Activated CD4-positive, alpha-beta T cell treated with anti-CD3 and anti-CD28 coated beads, Interleukin-2, Interleukin-4, amounts not matched to agents 100 ng/mL and 50 ng/mL, durations not matched to agents 16 hours and 8 hours (primary cell): ENCODE data around the gene IL17RD.

Source experiments
- DNase-seq: peaks from one replicate; pipeline ENCODE4 v3.0.0-alpha.2; 2020; ENCODE audit warnings: low spot score

Gene IL17RD

GRCh38 chr3:57065588-57065987, 99.6 kb downstream of the IL17RD start:
- DNase-seq: no peak

GRCh38 chr3:57064572-57064971, 100.6 kb downstream of the IL17RD start:
- DNase-seq: no peak

GRCh38 chr3:57064001-57064400, 101.2 kb downstream of the IL17RD start:
- DNase-seq: no peak

- no peak for DNase-seq
These were observed 102.1 kb downstream of the IL17RD start for GRCh38 chr3:57063032-57063431.

DNA sequence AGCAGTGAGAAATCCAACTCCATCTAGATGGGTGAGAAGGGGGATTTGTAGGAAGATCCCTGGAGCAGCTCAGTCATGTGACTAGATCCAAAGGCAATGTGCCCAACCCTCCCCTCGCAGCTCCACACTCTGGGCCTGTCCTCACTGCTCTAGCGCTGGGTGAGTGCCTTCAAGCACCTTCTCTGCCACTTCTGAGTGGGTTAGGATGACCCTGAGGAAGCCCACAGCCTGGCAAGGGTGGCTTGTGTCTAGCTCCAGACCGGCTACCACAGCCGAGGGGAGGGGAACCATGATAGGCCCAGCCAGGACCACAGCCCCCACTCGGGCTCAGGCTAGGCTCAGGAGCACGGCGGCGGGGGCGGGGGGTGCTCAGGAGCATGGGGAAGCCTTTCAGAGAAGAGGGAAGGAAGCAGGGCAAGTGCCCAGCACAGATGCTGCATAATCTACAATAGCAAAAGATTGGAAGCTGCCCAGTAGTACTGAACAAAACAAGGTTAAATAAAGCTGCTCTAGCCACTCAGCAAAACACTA, 103.0 kb downstream of the IL17RD start:
- no peak for DNase-seq

GRCh38 chr3:57061556-57061955, 103.6 kb downstream of the IL17RD start:
- no peak for DNase-seq

DNA sequence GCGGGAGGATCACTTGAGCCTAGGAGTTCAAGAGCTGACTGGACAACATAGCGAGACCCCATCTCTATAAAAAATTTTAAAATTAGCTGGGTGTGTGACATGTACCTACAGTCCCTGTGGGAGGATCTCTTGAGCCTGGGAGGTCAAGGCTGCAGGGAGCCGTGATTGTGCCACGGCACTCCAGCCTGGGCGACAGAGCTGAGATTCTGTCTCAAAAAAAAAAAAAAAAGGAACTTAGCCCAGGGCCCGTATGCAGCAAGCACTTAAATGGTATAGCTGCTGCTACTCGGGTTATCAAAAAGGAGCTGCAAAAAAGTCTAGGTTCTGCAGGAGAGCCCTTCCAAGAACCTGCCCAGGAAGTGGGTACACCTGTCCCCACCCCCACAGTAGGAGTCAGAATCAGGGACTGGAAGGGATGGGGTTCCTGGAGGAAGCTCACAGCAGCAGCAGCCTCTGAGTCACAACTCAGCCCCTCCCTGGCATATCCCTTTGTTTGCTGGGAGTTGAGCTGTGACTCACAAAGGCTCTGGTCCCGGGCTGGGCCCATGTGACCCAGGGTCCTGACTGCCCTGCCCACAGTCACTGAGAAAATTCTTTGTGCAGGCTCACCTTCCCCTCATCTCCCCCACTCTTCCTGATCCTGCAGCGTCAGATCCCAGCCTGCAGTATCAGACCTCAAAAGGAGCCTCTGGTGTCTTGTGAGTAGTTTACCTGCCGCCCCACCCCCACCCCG, 104.9 kb downstream of the IL17RD start, which contains the start of gene SPATA12:
Gene SPATA12 (plus strand): TSS at position 576 of the 733 bp plus-strand sequence. CDS start 13,031 bp downstream, outside the sequence.
- DNase-seq: no peak

DNA sequence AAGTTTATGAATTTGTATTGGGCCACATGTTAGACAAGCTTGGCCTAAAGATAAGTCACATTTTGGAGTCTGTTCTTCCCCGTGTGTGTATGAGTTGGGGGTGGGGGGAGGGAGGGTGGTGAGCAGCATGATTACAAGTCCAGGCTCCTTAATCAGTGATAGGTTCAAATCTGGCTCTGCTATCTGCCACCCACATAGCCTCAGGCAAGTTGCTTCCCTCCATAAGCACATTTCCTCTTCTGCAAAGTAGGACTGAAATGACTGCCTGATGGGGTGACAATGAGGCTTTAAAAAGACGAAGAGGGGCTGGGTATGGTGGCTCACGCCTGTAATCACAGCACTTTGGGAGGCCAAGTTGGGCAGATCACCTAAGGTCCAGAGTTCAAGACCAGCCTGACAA, 105.7 kb downstream of the IL17RD start:
- no peak for DNase-seq

- DNase-seq: no peak
These were observed 107.8 kb downstream of the IL17RD start for GRCh38 chr3:57057351-57057750.

DNA sequence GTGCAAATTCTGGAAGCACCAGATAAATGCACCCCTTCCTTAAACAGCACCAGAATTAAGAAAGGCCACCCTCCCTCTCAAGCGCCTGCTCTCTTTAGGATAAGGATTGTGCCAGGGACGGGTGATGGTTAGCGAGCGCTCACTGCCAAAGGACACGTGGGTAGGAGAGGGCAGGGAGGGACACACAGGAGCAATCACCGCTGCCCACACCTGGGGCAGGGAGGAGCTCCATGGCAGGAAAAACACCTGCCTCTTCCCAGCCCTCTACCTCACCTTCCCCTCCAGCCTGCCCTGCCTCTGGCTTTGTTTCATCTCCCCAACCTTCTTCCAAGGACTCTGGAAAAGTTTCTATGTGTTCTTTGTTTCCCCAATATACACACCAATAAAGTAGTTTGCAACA, 112.0 kb downstream of the IL17RD start:
- no peak for DNase-seq

DNA sequence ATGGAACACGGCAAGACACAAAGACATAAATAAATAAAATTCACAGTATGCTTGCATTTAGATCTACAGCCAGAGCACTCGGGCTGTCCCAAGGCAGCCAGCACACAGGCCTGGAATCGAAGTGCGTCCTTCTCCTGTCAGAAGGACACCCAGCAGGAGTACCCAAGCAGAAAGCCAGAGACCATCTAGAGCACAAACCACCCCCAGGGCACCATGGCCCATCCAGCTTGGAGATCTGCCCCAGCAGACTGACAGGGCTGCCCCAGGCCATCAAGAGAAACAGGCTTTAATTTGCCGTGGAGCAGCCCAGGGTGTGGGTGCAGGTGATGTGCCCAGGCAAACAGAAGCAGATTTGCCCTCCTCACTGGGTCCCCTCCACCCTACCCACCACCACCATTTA, 112.5 kb downstream of the IL17RD start:
- DNase-seq: no peak

DNA sequence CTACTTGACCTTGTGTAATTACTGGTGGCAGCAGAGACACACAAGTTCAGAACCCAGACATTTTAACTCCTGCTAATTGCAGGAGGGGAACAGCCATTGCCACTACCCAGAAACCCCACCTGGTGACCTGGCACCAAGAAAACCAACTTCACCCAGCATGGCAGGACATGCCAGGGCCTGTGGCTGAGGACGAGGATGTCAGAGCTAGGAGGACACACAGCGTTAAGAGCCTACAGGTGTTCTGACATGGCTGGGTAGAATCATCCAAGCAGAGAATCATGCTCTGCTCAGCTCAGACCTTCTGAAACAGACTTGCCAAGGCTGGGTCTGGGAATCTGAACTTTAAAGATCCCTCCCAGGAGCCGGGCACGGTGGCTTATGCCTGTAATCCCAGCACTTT, 116.4 kb downstream of the IL17RD start:
- no peak for DNase-seq

- no peak for DNase-seq
These were observed 117.0 kb downstream of the IL17RD start for GRCh38 chr3:57048052-57048671.

DNA sequence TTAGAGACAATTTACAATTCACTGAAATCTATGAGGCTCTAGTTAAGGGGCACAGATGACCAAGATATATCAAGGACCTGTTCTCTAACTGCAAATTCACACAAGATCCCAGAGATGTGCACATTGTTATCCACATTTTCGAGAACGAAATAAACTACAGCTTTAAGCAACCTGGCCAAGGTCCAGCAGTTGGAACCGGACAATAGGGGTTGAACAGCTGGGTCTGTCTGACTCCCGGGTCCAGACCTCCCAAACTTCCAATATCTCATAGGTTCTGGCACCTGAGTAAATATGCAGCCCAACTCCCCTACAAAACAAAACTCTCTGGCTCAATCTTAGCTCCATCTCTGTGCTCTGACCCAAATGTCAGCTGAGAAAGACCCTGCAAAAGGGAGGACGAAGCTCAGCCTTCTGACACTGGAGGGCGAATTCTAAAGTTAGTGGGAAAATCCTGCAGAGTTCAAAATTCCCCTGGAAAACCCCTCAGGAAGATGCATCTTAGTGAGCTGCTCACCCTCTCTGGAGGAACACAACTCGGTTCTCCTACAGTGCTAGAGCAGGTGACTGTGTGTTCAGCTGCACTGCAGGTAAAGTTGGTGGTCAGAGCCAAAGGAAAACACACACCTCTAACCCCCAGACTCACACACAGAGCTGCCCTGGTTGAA, 118.9 kb downstream of the IL17RD start:
- no peak for DNase-seq

- DNase-seq: no peak
These were observed 121.6 kb downstream of the IL17RD start for GRCh38 chr3:57043518-57043917.

GRCh38 chr3:57041674-57042073, 123.5 kb downstream of the IL17RD start:
- no peak for DNase-seq
